GM23338 (cell line): ENCODE data around the gene SLC51A. TPM values are rescaled to one million over a fixed set of nuclear protein-coding genes. Genes with fewer than 3 reads are reported as not detected.
A peak's percentile ranks its signal among the peaks of the same experiment; 100 is the strongest.
"Not testable (repeated sequence)": the region's sequence is repeated elsewhere in the genome, so short reads cannot be mapped to it uniquely, and the experiment has no call there.

Source experiments
- ATAC-seq: fragments of 200-7000 bp; cut with Tn5 transposase; 3 replicates; pipeline ENCODE4 v1.9.1; 2020
- DNase-seq: peaks from one replicate; pipeline ENCODE4 v3.0.0-alpha.2; 2015; ENCODE audit warnings: low spot score
- H2AFZ ChIP-seq: fragments of 200-600 bp; sonication (generic); 2 replicates; pipeline ENCODE4 v1.8.0; 2016; ENCODE audit warnings: antibody characterized with exemption, mild to moderate bottlenecking, moderate library complexity
- H3F3A ChIP-seq: fragments of 200-600 bp; sonication (generic); replicated peaks from 2 replicates; pipeline ENCODE4 v1.8.0; 2017; ENCODE audit warnings: antibody characterized with exemption, mixed run types, low read depth
- H3K27ac ChIP-seq: fragments of 200-600 bp; sonication (generic); 2 replicates; pipeline ENCODE4 v1.6.1; 2016; ENCODE audit warnings: low read depth
- H3K27me3 ChIP-seq: fragments of 200-600 bp; sonication (generic); 2 replicates; pipeline ENCODE4 v1.8.0; 2016; ENCODE audit warnings: mild to moderate bottlenecking, mixed run types, moderate library complexity; ENCODE audit not compliant: insufficient read depth
- H3K36me3 ChIP-seq: fragments of 200-600 bp; sonication (generic); 2 replicates; pipeline ENCODE4 v1.8.0; 2016; ENCODE audit warnings: mild to moderate bottlenecking; ENCODE audit not compliant: insufficient read depth
- H3K4me1 ChIP-seq: fragments of 200-600 bp; sonication (generic); 2 replicates; pipeline ENCODE4 v1.8.0; 2016; ENCODE audit warnings: mild to moderate bottlenecking, moderate library complexity; ENCODE audit not compliant: insufficient read depth
- H3K4me2 ChIP-seq: fragments of 200-600 bp; sonication (generic); 2 replicates; pipeline ENCODE4 v1.7.1; 2017; ENCODE audit warnings: mixed run types
- H3K4me3 ChIP-seq: fragments of 200-600 bp; sonication (generic); 2 replicates; pipeline ENCODE4 v1.6.1; 2016; ENCODE audit warnings: mixed run types
- H3K79me2 ChIP-seq: fragments of 200-600 bp; sonication (generic); replicated peaks from 2 replicates; pipeline ENCODE4 v1.8.0; 2017; ENCODE audit warnings: mild to moderate bottlenecking; ENCODE audit not compliant: insufficient read depth
- H3K9me2 ChIP-seq: fragments of 200-600 bp; sonication (generic); 2 replicates; pipeline ENCODE4 v1.8.0; 2017; ENCODE audit not compliant: insufficient read depth
- H4K20me1 ChIP-seq: fragments of 200-600 bp; sonication (generic); replicated peaks from 2 replicates; pipeline ENCODE4 v1.8.0; 2017; ENCODE audit warnings: mild to moderate bottlenecking; ENCODE audit not compliant: insufficient read depth
- H3K27ac Mint-ChIP-seq: 2 replicates; pipeline ENCODE4 v1.8.0; 2020; ENCODE audit warnings: inconsistent platforms, mild to moderate bottlenecking, moderate library complexity, mixed read lengths
- H3K27me3 Mint-ChIP-seq: 3 replicates; pipeline ENCODE4 v1.8.0; 2022; ENCODE audit warnings: low read depth, mild to moderate bottlenecking, moderate library complexity, mixed read lengths, inconsistent platforms; ENCODE audit not compliant: insufficient read depth, poor library complexity
- H3K36me3 Mint-ChIP-seq: 3 replicates; pipeline ENCODE4 v1.8.0; 2021; ENCODE audit warnings: low read depth, mild to moderate bottlenecking, inconsistent platforms, moderate library complexity, mixed read lengths
- H3K4me1 Mint-ChIP-seq: 3 replicates; pipeline ENCODE4 v1.8.0; 2020; ENCODE audit warnings: mild to moderate bottlenecking, inconsistent platforms, mixed read lengths
- H3K4me3 Mint-ChIP-seq: 3 replicates; pipeline ENCODE4 v1.8.0; 2021; ENCODE audit warnings: moderate library complexity, mild to moderate bottlenecking, inconsistent platforms, mixed read lengths
- H3K9me3 Mint-ChIP-seq: 3 replicates; pipeline ENCODE4 v1.8.0; 2020; ENCODE audit warnings: moderate library complexity, mild to moderate bottlenecking, inconsistent platforms, mixed read lengths
- CTCF ChIP-seq, 2 experiments: fragments of 200-600 bp in 1 of 2; sonication (generic) in 1 of 2; conservative IDR thresholded peaks; 2 replicates each; pipeline versions ENCODE4 v1.5.1 to v1.6.1; 2016 to 2017; ENCODE audit warnings: antibody characterized with exemption in 2 of 2, low read depth in 2 of 2, mild to moderate bottlenecking in 2 of 2, moderate library complexity in 1 of 2
- ETS1 ChIP-seq: IDR thresholded peaks from 2 replicates; pipeline ENCODE4 v1.6.1; 2016; ENCODE audit warnings: antibody characterized with exemption
- polyA plus RNA-seq: library from polyadenylated mRNA; unstranded; fragments of >200 nt; fragmentation: Nextera tagmentation; extraction: Ambion mirVana; gene quantifications from 2 replicates; pipeline ENCODE4 v1.2.1, GENCODE V29; 2016
- total RNA-seq: library from RNA; depleted of rRNA; stranded (reverse); fragments of >200 nt; shearing (Covaris generic); gene quantifications from 2 replicates; pipeline ENCODE4 v1.2.3, GENCODE V29; 2014

SLC51A gene
- total and polyA plus RNA-seq, 2 experiments from 2014 or later, result 4.0 to 6.7 TPM

GRCh38 chr3:196205442-196206205 is 10.7 kb upstream of the SLC51A start:
- ATAC-seq, H3K79me2 ChIP-seq, DNase-seq, H3K4me1 Mint-ChIP-seq, H3K36me3 ChIP-seq, H3K9me2 ChIP-seq, H3K27ac Mint-ChIP-seq, H3K4me3 ChIP-seq, H3K4me2 ChIP-seq, H3K4me1 ChIP-seq, H3K36me3 Mint-ChIP-seq, H4K20me1 ChIP-seq, H3K4me3 Mint-ChIP-seq, H3K27ac ChIP-seq, H3F3A ChIP-seq, H3K27me3 ChIP-seq, H2AFZ ChIP-seq, H3K9me3 Mint-ChIP-seq: not testable (repeated sequence)
- peak; percentile 30 to 45; a peak in 3 of 4 replicates for TF ChIP-seq CTCF (conservative IDR thresholded peaks at IDR 0.05; ENCODE audit: low read depth in 2 of 2)
- H3K27me3 Mint-ChIP-seq, result peaks cover 18% of the 10 kb centered on the region

- Histone ChIP-seq H3K4me2 (peak overlapping the region; percentile 88), H4K20me1 (no peaks in the 10 kb centered on the region), H3K79me2 (no peaks in the 10 kb centered on the region), H2AFZ (peak overlapping the region; percentile 97), H3K4me3 (peak overlapping the region; percentile 73), H3K27me3 (peaks cover 8% of the 10 kb centered on the region; the same call in 1 of the 2 replicates), H3K27ac (no peak overlapping the region), H3F3A (no peaks in the 10 kb centered on the region), H3K36me3 (no peaks in the 10 kb centered on the region), H3K9me2 (0 out of 2 replicates have a peak, but pooled peaks cover 4% of the 10 kb centered on the region), H3K4me1 (no peaks in the 10 kb centered on the region; the same call in 1 of the 2 replicates)
- H3K9me3 Mint-ChIP-seq, result peaks cover 4% of the 10 kb centered on the region; the same call in 2 of the 3 replicates
- peak; percentile 37 for ATAC-seq
- no peak for TF ChIP-seq ETS1
- TF ChIP-seq CTCF (conservative IDR thresholded peaks at IDR 0.05; ENCODE audit: low read depth in 2 of 2), result 0 out of 4 replicates have a peak, but pooled peaks of 1 of the 2 experiments have one; percentile 0
- H3K4me1 Mint-ChIP-seq, result peaks cover 14% of the 10 kb centered on the region
- DNase-seq, result peak; percentile 58
- H3K27me3 Mint-ChIP-seq, result peaks cover 18% of the 10 kb centered on the region
- peaks cover 3% of the 10 kb centered on the region; the same call in 2 of the 3 replicates for H3K36me3 Mint-ChIP-seq
- no peak overlapping the region for H3K27ac Mint-ChIP-seq
- peak overlapping the region; percentile 78 for H3K4me3 Mint-ChIP-seq
Observed at GRCh38 chr3:196207159-196207832, 9.0 kb upstream of the SLC51A start.
